HG03558 (cell line): ENCODE measurements around the gene RHOF.

Experiments used
- ATAC-seq: cut with Tn5 transposase; IDR thresholded peaks from one replicate; pipeline ENCODE4 v1.9.1; 2021; ENCODE audit warnings: moderate number of reproducible peaks; ENCODE audit not compliant: unreplicated experiment; ENCODE audit errors: extremely low read depth

RHOF gene

DNA sequence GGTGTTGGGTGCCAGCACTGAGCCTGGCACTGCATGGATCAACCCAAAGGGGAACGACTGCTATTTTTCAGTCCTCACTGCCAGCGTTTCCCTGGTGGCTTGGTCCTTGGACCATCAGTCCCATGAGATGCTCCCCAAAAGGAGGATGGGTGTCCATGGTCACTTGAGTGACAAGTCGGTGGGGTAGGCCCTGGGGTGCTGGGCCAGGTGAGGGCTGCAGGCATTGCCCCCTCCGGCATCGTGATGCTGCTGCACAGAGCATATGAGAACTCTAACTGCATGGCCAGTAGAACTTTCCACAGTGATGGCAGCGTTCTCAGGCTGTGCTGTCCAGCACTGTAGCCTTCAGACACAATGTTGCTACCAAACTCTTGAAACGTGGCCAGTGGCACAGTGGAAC lies 26.6 kb upstream of the RHOF start:
- no peak for ATAC-seq

DNA sequence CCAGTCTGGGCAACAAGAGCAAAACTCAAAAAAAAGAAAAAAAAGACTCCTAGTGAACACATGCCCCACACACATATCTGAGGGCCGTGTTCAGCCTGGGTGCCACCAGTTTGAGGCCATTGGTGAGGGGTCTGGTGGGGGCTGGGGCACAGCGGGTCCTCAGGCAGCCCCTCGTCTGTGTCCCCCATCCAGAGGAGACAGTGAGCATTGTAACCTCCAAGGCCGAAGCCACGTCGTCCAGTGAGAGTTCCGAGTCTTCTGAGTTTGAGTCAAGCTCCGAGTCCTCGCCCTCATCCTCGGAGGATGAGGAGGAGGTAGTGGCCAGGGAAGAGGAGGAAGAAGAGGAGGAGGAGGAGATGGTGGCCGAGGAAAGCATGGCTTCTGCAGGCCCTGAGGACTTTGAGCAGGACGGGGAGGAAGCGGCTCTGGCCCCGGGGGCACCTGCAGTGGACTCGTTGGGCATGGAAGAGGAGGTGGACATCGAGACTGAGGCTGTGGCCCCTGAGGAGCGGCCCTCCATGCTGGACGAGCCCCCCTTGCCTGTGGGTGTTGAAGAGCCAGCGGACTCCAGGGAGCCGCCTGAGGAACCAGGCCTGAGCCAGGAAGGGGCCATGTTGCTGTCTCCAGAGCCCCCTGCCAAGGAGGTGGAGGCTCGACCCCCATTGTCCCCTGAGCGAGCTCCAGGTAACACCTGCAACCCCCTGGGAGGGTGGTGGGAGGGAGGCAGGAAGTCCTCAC lies 25.9 kb upstream of the RHOF start:
- no peak for ATAC-seq

DNA sequence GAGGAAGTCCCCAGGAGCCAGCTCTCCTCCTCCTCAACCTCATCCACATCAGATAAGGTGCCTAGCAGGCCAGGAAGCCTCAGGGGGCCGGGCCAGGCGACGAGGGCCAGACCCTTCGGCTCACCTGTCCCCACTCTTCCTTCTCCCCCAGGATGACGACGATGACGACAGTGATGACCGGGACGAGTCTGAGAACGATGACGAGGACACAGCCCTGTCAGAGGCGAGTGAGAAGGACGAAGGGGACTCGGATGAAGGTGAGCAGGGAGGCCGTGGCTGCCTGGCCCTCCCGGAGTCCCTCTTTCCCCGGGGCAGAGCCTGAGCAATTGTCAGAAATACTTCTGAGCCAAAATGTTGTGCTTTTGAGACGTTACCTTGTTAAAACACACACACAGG lies 24.2 kb upstream of the RHOF start:
- no peak for ATAC-seq

DNA sequence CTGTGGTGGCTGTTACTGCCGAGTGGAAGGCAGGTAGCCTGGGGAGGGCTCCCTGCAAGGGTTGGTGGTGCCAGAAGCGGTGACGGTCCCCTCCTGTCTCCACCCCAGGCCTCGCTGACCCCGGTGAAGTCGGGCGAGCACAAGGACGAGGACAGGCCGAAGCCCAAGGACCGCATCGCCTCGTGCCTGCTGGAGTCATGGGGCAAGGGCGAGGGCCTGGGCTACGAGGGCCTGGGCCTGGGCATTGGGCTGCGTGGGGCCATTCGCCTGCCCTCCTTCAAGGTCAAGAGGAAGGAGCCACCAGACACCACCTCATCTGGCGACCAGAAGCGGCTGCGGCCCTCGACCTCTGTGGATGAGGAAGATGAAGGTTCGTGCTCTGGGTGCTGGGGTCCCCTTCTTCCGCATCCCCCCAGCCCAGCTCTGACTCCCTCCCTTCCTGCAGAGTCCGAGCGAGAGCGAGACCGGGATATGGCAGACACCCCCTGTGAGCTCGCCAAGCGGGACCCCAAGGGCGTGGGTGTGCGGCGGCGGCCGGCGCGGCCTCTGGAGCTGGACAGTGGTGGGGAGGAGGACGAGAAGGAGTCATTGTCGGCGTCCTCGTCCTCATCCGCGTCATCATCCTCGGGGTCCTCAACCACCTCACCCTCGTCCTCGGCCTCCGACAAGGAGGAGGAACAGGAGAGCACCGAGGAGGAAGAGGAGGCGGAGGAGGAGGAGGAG lies 23.6 kb upstream of the RHOF start:
- no peak for ATAC-seq

DNA sequence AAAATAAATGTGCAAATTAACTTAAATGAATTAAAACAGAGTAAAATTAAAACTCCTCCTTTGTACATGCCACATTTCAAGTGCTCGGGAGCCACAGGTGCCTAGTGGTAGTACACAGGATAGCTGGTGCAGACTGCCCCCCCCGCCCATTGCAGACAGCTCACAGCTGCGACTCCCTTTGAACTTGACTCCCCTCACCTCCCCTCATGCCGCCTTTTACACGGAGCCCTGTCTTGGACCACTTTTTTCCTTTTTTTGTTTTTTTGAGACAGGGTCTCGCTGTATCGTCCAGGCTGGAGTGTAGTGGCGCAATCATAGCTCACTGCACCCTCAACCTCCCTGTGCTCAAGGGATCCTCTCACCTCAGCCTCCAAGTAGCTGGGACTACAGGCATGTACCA lies 21.8 kb upstream of the RHOF start:
- no peak for ATAC-seq

DNA sequence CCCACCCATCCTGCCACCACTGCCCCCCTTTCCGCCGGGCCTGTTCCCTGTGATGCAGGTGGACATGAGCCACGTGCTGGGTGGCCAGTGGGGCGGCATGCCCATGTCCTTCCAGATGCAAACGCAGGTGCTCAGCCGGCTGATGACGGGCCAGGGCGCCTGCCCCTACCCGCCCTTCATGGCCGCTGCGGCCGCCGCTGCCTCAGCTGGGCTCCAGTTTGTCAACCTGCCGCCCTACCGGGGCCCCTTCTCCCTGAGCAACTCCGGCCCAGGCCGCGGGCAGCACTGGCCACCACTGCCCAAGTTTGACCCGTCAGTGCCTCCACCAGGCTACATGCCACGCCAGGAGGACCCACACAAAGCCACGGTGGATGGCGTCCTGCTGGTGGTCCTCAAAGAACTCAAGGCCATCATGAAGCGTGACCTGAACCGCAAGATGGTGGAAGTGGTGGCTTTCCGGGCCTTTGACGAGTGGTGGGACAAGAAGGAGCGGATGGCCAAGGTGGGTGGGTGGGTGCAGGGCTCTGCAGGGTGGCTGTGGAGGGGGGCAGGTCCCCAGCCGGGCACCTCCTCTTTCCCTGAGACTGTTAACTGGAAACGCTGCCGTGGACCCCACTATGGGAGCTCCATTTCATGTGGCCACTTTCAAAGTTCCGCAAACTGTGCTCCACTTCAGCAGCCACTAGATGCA lies 21.1 kb upstream of the RHOF start:
- no peak for ATAC-seq

DNA sequence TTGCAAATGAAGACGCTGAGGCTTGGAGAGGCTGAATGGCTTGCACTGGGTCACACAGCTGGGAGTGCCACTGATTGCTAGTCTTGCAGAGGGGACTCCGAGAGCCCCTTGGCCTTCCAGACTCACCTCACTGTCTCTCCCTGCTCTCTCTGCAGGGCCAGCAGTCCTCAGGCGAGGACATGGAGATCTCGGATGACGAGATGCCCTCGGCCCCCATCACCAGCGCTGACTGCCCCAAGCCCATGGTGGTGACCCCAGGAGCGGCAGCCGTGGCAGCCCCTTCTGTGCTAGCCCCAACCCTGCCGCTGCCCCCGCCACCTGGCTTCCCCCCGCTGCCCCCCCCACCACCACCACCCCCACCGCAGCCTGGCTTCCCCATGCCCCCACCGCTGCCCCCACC lies 20.5 kb upstream of the RHOF start:
- no peak for ATAC-seq

DNA sequence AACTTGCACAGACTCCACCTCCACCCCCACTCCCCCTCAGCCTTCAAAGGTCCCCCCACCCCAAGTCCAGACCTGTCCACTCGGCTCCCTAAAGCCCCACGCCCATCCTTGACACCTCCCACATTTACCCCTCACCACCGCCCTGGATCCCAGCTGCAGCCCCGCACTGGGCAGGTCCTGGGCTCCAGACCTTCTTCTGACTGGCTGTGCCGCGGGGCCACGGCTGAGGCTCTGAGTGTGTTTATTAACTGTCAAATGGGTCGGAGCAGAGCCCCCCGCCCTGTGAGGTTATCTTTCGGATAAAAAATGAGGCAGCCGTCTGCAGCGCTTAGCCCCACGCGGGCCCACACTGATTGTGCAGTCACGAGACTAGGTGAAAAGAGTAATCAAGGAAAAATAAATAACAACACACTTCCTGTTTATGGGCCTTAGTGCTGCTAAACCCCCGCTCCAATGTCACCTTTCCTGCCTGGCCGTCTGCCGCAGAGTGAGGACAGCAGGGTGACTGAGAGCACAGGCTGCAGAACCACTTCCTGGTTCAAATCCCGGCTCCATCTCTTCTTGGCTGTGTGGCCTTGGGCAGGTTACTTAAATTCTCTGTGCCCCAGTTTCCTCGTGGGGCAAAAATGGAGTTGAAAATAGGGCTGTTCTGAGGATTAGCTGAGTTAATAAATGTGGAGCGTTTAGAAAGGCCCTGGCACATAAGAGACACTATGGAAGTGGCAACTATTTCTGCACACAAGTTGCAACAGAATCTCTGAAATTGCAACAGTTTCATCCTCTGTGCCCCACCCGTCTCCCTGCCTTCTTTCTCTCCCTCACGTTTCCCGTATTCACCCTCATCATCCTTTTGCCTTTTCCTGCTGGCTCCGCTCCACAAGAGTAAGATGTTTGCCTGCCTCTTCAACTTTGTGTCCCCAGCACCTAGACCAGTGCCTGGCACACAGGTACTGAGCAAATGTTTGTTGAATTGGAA lies 19.7 kb upstream of the RHOF start:
- no peak for ATAC-seq

DNA sequence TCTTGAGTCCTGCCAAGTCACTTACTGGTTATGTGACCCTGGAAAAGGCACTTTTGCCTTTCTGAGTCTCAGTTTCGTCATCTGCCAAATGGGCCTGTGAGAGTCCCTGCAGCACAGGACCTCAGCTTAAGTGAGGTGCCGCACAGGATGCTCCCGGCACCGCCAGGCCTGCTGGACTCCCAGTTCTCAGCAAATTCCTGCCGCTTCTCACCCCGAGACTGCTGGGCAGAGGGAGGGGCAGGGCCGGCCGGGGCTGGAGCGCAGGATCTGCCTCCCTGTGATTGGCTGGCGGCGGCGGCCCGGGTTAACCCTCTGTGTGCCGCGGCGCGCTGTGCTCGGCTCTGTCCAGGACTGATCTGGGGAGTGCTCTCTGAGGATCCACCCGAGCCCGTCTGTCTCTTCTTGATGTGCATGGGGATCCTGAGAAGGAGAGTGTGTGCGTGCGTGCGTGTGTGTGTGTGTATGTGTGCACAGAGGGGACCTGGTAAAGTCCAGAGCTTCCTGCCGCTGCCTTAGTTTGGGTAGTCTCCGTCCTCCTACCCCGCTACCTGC lies 18.9 kb upstream of the RHOF start:
- no peak for ATAC-seq

DNA sequence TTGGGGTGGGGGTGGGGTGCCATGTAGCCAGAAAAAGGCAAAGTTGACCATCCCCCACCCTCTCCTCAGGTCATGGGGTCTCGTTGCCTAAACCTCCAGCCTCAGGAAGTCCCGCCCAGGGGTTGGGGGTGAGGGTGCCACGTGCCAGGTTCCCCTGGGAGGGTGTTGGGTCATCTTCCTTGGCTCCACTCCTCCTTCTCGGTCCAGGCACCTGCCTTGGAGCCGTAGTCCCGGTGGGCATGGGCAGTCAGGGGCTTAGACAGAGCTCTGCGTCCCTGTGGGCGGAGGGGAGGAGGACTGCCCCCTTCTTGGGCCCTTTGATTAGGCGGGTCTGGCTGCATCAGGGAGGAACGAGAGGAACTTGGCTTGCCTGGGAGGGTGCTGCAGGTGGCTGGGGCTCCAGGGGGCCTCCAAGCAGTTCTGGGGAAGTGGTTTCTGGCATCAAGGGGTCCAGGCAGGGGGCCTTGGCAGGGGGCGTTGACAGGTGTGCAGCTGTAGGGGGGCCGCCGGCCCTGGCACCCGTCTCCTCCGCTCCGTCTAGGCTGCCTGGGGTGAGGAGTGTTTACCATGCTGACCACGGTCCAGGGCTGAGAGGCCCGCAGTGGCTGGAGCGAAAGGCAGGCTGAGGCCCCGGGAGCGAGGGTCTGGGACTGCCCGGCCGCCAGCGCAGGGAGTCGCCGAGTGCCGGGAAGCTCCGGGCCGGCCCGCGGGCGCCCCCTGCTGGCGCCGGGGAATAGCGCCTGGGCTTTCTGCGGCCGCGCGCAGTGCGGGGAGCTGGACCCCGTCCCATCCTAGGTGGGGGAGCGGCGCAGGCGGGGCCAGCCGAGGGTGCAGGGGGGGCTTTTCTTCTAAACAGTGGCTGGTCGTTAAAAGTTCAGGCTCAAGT lies 18.2 kb upstream of the RHOF start:
- no peak for ATAC-seq

DNA sequence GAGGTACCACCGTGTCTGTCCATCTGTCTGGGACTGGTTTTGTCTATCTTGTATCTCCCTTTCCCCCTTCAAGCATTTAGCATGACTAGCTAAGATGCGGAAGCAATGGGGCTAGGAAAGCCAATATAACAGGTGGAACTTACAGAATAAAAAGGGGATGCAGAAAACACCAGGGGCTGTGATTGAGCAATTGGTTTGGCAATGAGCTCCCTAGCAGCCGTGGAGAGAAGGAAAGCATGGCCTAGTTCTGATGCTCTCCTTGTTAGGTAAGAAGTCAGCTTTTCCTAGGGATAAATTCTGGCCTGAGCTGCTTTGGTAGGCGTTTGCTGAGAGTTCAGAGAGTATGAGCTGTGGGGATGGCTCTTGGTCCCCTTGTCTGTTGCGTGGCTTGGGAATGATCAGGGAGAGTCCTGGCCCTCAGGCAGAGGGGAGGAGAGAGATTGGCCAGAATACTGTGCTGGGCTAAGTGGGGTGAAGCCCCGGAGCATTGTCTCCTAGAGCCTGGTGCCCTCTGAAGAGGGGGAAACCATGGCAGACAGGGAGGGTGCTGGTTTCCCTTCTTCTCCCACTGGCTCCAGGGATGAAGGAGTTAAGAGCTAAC lies 17.4 kb upstream of the RHOF start:
- ATAC-seq: no peak

DNA sequence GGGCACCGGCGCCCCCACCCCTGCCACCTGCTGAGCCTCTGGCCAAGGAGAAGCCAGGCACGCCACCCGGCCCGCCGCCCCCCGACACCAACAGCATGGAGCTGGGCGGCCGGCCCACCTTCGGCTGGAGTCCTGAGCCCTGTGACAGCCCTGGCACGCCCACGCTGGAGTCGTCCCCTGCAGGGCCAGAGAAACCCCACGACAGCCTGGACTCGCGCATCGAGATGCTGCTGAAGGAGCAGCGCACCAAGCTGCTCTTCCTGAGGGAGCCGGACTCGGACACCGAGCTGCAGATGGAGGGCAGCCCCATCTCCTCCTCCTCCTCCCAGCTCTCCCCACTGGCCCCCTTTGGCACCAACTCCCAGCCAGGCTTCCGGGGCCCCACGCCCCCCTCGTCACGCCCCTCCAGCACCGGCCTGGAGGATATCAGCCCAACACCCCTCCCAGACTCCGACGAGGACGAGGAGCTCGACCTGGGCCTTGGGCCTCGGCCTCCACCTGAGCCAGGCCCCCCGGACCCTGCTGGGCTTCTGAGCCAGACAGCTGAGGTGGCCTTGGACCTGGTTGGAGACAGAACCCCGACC lies 16.8 kb upstream of the RHOF start:
- no peak for ATAC-seq

DNA sequence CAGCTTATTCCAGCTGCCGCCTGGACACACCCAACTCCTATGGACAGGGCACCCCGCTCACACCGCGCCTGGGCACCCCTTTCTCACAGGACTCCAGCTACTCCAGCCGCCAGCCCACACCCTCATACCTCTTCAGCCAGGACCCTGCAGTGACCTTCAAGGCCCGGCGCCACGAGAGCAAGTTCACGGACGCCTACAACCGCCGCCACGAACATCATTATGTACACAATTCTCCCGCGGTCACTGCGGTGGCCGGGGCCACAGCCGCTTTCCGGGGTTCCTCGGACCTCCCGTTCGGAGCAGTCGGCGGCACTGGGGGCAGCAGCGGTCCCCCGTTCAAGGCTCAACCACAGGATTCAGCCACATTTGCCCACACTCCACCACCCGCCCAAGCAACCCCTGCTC lies 16.2 kb upstream of the RHOF start:
- ATAC-seq: no peak

DNA sequence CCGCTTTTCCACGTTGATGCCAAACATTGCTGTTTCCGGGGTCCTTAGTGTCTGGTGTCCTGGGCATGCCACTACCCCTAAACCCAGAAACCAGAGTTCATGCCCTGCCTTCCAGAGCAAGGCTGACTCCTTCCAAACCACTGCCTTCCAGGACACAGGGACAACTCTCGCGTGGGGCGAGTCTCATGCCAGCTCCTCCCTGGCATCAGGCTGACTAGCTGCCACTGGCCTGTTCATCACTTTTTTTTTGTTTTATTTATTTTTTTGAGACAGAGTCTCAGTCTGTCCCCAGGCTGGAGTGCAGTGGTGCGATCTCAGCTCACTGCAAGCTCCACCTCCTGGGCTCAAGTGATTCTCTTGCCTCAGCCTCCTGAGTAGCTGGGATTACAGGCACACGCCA lies 15.1 kb upstream of the RHOF start:
- ATAC-seq: no peak

DNA sequence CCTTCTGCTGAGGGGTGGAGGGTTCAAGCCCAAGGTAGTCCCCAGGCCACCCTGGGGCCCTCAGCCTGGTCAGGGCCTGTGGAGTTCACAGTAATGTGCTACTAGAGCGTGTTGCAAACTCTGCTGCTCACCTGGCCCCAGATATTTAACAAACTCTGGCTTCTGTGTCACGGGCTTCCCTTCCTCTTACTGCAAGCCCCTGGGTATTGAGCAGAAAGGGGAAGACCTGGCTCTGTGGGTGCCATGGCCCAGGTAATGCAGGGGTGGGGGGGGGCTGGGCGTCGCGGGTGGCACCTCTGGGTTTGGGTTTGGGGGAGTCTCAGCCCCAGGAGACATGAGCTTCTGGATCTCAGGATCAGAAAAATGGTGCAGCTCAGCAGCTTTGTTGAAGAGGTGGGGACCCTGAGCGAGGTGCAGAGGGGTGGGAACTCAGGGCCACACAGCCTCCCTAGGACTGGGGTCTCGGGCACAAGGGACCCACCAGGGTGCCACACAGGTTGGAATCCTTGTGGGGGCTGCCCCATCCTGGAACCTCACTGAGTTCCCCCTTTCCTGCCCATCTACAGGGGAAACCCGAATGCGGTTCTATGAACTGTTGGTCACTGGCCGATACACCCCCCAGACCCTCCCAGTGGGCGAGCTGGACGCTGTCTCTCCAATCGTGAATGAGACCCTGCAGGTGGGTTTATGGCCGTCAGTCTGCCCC lies 14.3 kb upstream of the RHOF start:
- ATAC-seq: no peak

DNA sequence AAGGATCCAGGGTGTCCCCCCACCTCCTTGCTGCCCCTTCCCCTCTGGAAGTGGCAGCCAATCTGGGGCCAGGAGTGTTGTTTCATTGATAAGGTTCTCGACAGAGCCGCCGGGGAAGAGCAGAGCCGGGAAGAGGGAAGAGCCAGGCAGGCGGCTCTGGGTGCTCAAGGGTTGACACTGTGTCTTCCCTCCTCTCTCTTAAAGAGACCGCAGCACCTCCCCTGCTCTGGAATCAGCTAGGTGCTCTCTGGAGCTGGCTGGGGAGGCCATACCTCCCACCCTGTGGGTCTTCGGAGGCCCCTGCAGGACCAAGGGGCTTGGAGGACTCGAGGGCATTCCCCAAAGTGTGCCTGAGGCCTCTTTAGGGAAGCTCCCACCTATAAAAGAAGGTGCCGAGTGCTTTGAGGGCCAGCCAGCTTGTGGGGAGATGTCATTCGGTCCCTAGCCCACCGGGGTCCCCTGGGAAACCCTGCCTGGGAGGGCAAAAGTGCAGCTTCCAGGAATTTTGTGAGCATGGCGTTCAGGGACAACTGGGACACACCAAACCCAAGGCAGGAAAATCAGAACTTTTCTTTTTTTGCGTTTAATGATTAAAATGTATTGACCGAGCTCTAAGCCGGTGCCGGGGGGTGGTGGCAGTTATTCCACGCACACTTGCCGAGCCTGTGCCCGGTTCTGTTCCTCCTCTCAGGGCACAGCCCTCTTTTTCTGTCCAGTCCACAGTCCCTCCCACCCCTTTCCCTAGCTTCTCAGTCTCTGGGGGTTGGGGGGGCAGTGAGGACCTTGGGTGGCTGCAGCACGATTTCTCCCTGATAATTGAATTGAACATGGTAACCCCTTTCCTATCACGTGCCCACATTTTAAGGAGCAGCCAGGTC lies 13.3 kb upstream of the RHOF start:
- ATAC-seq: no peak

DNA sequence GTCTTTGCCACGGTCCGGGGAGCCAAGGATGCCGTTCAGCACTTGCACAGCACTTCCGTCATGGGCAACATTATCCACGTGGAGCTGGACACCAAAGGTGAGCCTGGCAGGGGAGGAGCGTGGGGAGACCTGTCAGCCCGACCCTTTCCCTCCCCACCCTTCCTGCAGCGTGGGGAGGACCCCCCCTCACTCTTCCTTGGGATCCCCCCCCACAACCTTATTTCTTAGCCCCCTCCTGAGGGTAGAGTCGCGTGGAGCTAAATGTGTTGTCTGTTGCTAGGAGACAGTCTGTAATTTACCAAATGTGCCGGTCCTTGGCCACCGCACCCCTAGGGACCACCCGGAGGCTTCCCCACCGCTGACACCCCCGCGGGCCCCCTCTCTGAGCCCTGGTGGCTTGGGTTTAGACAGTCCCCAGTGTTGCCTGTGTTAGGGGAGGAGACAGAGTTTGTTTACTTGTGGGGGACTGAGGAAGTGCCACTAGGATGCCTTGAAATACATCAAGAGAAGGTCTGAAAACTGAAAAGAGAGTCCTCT lies 12.6 kb upstream of the RHOF start:
- ATAC-seq: no peak
